ENCODE measurements around the gene FAAP20.

DNA sequence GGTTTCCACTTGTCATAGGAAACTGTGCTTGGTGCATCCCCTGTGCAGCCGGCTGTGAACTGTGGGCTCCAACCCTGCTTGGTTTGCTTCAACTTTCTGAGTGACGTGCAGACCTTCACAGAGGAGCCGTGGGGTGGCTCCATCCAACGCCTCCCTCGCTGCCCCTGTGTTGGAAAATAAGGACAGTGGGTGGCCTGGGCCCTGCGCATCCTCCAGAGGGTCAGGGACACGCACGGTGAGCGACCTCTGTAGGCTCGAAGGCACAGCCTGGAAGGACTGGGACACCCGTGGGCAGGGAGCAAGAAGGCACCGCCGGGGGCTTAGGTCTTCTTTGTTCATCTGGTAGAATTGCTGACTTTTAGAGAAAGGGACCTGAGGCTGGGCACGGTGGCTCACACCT lies 6.5 kb upstream of the FAAP20 start:
- TF ChIP-seq, protein P1, sequence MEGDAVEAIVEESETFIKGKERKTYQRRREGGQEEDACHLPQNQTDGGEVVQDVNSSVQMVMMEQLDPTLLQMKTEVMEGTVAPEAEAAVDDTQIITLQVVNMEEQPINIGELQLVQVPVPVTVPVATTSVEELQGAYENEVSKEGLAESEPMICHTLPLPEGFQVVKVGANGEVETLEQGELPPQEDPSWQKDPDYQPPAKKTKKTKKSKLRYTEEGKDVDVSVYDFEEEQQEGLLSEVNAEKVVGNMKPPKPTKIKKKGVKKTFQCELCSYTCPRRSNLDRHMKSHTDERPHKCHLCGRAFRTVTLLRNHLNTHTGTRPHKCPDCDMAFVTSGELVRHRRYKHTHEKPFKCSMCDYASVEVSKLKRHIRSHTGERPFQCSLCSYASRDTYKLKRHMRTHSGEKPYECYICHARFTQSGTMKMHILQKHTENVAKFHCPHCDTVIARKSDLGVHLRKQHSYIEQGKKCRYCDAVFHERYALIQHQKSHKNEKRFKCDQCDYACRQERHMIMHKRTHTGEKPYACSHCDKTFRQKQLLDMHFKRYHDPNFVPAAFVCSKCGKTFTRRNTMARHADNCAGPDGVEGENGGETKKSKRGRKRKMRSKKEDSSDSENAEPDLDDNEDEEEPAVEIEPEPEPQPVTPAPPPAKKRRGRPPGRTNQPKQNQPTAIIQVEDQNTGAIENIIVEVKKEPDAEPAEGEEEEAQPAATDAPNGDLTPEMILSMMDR (IDR thresholded peaks at IDR 0.05), result no peak
- no peak for TF ChIP-seq POLR2A (IDR thresholded peaks at IDR 0.05)

All from Peyer's patch (tissue), 4 donors.